HG03060 (cell line): ENCODE results near the gene ASB1.
"Not testable (repeated sequence)": the region's sequence is repeated elsewhere in the genome, so short reads cannot be mapped to it uniquely, and the experiment has no call there.

ENCODE experiments used
- ATAC-seq: cut with Tn5 transposase; IDR thresholded peaks from one replicate; pipeline ENCODE4 v1.9.1; 2021; ENCODE audit warnings: low read depth, moderate number of reproducible peaks; ENCODE audit not compliant: unreplicated experiment

ASB1 gene

DNA sequence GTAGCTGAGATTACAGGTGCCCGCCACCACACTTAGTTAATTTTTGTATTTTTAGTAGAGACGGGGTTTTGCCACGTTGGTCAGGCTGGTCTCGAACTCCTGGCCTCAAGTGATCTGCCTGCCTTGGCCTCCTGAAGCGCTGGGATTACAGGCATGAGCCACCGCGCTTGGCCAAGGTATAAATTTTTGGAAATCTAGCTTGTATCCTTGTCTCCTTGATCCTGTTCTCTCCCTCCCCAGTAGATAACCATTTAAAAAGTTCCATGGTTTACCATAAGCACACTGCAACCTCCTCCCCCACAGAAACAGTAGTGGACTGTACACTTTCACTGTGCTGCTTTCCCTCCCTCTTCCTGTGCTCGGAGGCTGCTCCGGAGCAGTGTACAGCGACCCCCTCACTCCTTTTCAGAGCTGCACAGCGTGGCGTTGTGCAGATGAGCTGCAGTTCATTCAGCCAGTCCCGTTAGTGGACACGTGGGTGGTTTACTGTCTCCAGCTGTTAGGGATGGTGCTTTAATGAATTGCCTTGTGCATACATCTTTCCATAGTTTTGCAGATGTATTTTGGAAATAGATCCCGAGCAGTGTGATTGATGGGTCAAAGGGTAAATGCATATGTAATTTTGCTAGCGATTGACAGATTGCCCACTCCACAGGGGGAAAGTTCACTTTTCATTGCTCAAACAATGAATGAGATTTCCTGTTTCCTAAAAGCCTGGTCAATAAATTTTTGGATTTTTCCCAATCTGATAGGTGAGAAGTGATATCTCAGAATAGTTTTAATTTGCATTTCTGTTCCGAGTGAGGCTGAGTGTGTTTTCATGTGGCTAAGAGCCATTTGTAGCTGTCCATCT lies 14.8 kb downstream of the ASB1 start:
- ATAC-seq = no peak

DNA sequence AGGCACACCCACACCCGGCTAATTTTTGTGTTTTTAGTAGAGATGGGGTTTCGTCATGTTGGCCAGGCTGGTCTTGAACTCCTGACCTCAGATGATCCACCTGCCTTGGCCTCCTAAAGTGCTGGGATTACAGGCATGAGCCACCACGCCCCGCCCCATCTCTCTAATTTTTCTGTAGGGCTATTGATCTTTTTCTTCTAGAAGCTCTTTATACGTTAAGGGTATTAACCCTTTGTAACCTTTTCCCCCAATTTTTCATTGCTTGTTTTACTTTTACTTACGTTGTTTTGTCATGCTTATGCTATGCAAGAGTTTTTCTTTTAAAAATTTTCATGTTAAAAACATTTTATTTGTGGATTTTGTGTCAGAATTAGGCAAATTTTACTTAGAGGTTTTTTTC lies 15.5 kb downstream of the ASB1 start:
- ATAC-seq = not testable (repeated sequence)

DNA sequence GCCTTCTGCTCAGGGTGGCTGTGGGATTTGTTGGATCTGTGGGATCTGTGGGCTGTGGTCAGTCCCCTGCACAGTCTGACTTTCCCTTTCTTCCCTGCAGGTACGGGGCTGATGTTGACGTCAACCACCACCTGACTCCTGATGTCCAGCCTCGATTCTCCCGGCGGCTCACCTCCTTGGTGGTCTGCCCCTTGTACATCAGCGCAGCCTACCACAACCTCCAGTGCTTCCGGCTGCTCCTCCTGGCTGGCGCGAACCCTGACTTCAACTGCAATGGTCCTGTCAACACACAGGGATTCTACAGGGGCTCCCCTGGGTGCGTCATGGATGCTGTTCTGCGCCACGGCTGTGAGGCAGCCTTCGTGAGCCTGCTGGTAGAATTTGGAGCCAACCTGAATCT lies 17.5 kb downstream of the ASB1 start:
- ATAC-seq = no peak

DNA sequence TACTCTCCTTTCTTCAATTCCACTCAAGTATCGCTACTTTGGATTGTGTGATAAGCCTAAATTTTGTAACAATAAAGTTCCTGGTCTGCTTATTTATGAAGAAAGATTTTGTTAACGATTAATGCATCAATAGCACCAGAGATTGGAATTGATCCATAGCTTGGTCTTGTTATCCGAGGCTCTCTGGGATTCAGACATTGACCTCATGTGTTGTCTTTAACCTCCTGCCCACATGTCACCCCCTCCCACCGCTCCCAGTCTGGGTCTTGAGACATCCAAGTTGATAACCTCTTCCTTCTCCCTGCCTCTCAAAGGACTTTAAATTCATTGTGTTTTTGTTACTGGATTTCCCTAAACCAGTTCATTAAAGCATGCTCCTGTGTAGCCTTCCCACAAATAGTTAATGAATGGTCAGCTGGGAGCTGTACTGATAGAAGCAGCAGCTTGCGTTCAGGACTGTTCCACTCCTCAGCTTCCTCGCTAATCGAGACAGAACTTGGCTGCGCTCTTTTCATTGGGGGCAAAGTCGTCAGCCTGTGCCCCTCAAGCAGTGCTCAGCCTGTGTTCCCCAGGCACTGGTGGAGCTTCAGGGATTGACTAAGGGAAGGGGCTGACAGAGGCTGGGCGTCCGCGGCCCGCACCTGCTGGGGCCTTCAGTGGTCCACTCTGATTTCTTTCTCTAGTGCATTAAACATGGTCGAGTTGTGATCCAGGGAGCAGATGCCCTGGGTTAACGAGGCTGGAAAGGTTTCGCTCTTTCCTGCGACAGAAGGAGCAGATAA lies 18.9 kb downstream of the ASB1 start:
- no peak for ATAC-seq

DNA sequence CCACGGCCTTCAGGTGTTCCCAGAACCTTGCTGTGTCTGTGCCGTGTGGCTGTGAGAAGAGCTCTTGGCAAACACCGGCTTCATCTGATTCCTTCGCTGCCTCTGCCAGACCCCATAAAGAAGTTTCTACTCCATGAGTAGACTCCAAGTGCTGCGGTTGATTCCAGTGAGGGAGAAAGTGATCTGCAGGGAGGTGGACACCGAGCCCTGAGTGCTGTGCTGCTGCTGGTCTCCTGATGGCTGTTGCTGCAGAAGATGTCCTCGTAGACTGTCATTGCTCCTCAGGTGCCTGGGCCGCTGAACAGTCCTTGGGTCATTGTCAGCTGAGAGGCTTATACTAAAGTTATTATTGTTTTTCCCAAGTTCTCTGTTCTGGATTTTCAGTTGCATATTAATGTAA lies 19.6 kb downstream of the ASB1 start:
- ATAC-seq = no peak

DNA sequence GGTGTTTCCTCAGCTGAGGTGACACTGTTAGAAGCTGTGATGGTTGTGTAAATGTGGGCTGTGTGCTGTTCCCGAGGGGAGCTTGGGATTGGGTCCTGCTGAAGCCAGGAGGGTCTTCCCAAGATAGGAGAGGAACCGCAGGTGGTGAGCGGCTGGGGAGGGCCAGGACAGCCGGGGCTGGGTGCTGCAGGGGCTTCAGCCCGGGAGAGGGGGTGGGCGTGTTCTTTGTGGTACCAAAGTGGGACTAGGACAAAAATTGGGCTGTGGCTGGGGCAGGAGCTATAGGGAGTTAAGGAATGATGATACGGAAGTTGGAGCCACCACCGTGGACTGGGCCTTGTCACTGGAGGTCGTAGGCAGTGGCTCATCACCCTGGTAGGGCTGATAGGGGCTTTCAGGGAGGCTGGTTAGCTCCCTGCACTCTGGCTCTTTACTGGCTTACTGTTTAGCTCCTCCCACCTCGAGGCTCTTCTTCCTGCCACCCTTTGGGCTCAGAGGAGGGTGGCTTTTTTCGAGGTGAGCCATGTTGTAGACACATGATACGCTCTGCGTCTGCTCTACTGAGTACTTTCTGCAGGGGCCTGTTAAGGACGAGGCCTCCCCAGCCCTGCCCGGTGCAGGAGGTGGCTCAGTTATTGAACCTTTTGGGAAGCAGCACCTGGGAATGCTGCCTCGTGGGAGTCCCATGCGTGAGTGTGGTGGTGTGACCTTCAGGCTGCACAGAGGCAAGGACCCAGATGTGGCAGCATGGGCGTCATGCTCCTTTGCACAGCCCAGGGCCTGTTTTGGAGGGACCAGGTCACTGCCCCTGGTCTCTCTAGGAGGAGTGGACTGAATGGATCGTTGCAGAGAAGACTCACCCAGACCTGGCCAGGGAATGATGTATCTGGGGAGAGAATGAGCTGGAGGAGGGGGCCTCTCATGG lies 21.6 kb downstream of the ASB1 start:
- no peak for ATAC-seq

DNA sequence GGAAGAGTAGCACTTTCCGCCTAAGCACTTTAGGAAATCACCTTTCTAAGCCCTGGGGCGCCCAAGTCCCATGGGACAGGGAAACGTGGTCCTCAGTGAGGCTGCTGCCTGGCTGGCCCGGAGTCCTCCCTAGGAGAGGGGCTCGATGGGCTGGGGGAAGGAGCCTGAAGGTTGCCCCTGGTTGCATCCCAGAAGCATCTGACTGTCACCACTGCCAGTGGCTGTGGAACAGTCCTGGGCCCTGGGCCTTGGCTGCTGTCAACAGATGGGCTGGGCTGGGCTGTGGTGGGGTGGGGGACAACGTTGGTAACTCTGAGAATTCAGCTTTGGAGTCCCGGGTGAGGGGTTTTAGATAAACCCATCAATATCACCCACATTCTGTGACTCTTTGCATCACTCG lies 22.5 kb downstream of the ASB1 start:
- no peak for ATAC-seq

DNA sequence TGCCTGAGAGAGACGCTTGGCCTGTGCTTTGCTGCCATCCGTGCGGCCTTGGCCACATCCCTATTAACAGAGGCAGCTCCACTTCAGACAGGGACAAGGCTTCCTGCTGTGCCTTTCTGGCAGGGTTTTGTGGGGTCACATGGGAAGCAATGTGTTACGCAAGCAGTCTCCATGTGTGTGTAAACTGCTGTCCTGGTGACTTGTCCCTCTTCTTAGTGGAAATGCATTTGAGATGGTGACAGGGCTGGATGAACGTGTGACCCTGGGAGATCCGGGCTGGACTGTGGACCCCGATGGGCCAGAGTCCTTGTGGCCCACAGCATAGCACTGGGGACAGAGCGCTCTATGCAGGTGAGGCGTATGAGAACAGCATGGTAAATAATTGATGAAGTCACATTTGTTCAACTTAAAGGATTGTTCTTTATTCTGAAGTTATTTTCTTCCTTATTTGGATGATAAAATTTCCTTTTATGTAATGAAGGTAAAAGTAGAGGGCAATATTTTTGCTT lies 23.2 kb downstream of the ASB1 start:
- ATAC-seq = no peak

DNA sequence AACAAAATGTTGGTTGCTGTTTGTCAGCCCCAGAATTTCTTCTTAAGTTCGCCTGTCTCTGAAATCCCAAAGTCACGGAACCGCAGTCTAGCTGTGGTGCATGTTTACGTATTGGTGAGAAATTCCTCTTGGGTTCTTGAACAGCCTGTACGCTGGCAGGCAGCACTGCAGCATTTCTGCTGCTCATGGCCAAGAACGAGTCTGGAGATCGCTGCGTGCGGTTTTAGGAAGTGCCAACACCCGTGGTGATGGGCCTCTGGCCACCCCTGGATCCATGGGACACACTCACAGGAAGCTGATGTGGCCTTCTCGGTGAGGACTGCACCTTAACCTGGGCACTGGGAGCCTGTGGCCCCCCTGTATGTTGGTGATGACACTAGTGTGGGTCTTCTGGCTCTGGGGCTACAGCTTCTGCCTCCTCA lies 23.7 kb downstream of the ASB1 start:
- no peak for ATAC-seq

DNA sequence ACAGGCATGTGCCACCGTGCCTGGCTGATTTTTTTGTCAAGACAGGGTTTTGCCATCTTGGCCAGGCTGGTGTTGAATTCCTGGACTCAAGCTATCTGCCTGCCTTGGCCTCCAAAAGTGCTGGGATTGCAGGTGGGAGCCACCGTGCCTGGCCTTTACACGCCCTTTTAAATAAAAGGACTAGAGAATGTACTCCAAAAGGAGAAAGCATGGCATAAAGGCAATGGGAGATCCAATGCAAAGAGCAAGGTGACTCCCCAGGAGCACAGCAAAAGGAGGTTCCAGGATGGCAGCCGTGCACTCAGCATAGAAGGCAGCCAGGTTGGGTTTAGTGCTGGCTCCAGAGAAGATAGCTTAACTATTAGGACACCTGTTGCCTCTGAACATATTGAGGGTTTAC lies 27.1 kb downstream of the ASB1 start:
- no peak for ATAC-seq

DNA sequence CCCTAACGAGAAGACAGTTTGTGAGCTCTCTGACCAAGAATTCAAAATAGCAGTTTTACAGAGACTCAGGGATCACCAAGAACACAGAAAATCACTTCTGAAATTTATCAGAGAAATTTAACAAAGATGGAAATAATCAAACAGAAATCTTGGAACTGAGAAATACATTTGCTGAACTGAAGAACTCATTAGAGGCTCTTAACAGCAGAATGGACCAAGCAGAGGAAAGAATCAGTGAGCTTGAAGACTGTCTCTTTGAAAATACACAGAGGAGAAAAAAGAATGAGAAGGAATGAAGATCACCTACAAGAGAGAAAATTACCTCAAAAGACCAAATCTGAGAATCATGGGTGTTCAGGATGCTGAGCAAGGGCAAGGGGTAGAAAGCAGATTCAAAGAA lies 29.7 kb downstream of the ASB1 start:
- ATAC-seq = no peak

DNA sequence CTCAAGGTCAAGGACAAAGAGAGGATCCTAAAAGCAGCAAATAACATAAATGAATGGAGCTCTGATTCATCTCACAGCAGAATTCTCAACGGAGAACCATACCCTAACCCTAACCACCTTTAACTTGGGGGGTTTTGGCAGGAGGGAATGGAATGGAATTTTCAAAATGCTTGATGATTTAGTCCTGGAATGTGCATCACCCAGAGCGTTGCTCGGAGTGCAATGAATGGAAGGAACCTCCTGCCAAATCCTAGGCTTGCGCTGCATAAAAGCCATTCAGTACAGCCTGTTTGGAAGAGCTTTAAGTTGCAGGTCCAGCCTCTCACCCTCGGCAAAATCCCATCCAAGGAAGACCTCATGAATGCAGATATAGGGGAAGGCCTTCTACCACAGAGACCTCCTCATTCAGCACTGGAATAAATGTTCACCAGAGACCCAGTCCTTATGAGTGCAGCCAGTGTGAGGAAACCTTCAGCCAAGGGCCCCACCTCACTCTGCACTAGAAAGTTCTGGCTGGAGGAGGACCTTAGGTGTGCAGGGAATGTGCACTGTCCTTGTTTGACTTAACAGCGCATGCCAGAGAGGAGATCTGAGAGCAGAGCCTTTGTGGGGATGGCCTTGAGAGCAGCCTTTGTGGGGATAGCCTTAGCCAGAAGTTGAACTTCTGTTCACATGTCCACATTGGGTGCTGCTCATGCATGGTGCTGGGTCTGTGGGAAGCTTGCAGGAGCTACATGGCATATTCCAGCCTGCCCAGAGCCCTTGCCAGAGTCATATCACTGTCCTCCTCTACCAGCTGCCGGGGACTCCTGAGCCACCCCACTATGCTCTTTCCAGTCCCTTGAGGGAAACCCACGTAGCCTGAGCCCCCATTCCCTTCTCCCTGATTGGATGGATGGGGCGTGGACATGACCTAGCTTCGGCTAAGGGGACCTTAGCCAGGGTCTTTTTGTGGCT lies 30.5 kb downstream of the ASB1 start:
- no peak for ATAC-seq

DNA sequence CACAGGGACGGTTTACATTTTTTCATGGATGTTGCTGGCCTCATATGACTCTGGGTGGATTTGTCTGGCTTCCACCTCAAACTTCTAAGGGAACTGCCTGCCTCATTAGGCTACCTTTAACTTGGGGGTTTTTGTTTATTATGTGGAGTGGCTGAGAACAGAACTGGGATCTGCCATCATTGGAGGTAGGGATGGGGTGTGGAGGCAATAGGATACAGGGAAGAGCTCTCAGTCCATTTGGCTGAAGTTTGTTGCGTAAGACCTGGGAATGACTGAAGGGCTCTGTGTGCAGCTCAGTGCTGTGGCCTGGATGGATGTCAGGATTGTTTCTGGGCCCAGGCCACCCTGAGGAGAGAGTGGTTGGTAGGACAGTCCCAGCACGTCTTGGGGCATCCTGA lies 31.2 kb downstream of the ASB1 start:
- ATAC-seq = no peak

DNA sequence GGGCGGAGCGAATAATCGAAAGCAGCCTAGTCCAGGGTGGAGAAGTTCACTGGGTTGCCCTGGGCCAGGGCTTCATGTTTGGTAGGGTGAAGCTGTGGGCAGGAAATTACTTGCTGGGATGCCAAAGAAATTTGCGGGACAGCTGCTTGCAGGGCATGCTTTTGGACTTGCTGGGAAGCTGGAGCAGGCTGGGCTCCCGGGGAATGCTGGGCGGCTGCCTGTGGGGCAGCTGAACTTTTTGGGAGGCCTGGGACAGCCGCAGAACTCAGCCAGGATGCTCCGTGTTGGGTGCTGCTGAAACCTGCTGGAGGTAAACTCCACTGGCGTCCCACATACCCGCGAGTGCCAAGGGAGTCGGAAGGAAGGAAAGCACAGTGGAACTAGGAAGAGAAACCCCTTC lies 31.9 kb downstream of the ASB1 start:
- ATAC-seq = no peak

DNA sequence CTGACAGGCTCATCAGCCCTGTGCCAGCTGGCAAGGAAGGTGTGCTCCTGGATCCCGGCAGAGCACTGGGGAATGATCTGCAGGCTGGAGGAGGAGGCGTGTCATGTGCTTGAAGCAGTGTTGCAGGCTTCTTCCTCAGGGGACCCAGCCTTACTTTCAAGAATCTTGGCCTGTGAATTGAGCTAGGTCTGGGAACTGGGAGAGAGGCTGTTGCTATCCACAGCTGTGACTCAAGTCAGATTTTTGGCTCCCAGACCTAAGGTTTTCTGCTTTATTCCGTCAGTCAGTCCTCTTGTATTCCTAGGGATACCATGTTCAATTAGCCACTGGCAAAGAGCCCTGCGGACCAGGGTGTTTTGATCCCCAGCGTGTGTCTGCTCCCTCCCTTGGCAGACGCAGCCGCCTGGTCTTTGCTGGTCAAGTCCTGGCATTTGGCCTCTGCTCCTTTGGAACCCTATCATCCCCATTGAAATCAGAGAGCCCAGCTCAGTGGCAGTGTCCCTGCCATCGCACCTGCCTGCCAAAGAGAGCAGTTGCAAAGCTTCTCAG lies 32.4 kb downstream of the ASB1 start:
- ATAC-seq = no peak

DNA sequence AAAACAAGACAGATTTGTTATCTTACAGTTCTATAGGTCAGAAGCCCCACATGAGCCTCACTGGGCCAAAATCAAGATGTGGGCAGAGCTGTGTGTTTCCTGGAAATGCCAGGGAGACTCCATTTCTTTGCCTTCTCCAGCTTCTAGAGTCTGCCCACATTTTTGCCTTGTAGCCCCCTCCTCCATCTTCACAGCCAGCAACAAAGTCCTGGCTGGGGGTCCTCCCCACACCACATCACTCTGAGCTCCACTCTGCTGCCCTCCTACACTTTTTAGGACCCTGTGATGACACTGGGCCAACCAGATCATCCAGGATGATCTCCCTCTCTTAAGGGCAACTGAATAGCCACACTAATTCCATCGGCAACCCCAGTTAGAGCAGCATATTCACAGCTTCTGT lies 34.3 kb downstream of the ASB1 start:
- ATAC-seq = no peak

DNA sequence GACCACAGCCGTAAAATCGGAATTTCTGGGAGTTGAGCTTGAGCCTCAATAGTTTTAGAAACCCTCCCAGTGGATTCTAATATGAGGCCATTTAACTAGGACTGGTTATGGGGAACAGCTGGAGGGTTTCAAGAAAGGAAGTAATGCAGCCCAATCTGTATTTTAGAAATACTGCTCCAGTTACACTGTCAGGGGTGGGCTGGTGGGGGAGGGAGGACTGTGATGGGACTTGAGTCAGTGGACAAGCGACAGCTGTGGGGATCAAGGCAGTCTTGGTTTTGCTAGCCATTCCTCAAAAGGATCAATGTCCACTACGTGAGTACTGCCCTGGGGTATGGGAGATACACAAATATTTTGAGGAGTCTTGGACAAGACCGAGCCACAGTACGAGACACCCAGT lies 34.8 kb downstream of the ASB1 start:
- ATAC-seq = no peak

DNA sequence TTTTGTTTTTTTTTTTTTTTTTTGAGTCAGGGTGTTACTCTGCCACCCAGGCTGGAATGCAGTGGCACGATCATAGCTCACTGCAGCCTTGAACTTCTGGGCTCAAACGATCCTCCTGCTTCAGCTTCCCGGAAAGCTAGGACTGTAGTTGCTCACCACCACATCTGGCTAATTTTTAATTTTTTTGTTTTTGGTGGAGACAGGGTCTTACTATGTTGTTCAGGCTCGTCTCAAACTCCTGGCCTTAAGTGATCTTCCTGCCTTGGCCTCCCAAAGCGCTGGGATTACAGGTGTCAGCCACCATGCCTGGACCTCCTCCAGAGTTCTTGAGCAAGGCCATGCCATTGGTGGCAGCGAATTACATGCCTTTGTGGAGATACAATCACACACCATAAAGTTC lies 35.2 kb downstream of the ASB1 start:
- no peak for ATAC-seq

DNA sequence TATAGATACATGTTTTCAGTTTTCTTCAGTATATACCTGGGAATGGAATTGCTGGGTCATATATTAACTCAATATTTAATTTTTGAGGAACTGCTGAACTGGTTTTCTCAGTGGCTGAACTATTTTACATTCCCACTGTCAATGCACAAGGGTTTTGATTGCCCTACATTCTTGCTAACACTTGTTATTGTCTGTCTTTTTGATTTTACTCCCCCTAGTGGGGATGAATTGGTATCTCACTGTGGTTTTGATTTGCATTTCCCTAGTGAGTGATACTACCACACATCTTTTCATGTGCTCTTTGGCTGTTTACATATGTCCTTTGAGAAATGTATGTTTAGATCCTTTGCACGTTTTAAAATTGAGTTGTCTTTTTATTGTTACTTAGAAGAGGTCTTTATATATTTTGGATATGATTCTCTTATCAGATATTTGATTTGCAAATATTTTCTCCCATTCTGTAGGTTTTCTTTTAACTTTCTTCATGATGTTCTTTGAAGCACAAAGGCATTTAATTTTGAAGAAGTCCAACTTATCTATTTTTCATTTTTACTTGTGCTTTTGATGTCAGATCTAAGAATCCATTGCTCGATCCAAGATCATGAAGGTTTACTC lies 36.2 kb downstream of the ASB1 start:
- no peak for ATAC-seq
